HG02678 (cell line): ENCODE results near the gene PDCD1.
"Not testable (repeated sequence)": the region's sequence is repeated elsewhere in the genome, so short reads cannot be mapped to it uniquely, and the experiment has no call there.

Source experiments
- ATAC-seq: cut with Tn5 transposase; IDR thresholded peaks from one replicate; pipeline ENCODE4 v1.9.1; 2021; ENCODE audit warnings: mild to moderate bottlenecking, moderate library complexity; ENCODE audit not compliant: unreplicated experiment

PDCD1 gene

GRCh38 chr2:241802421-241803318, 56.0 kb downstream of the PDCD1 start:
- ATAC-seq = no peak

GRCh38 chr2:241801611-241802420, 56.9 kb downstream of the PDCD1 start:
- ATAC-seq = no peak

GRCh38 chr2:241800198-241800903, 58.3 kb downstream of the PDCD1 start:
- not testable (repeated sequence) for ATAC-seq
